Vagina (tissue), 2 donors: ENCODE data around the gene F8.

Experiments
- POLR2A ChIP-seq, 2 donors: fragments of 450-650 bp; IDR thresholded peaks; one replicate each; pipeline ENCODE4 v1.6.1; 2017; ENCODE audit warnings: antibody characterized with exemption in 2 of 2, mild to moderate bottlenecking in 2 of 2, moderate library complexity in 2 of 2
- POLR2AphosphoS5 ChIP-seq, 2 donors: sonication (generic); formaldehyde crosslinking; IDR thresholded peaks; one replicate each; pipeline ENCODE4 v1.9.0; 2017; ENCODE audit warnings: antibody characterized with exemption in 2 of 2, mild to moderate bottlenecking in 2 of 2, low read depth in 1 of 2; ENCODE audit not compliant: insufficient read depth in 1 of 2
- TF ChIP-seq, protein P1 (sequence below), 3 experiments: fragments of 450-650 bp in 2 of 3; fragments of 200-600 bp in 1 of 3; sonication (generic) in 1 of 3; IDR thresholded peaks; one replicate each; pipeline ENCODE4 v1.5.1; 2017 to 2019; ENCODE audit warnings: antibody characterized with exemption in 3 of 3, mild to moderate bottlenecking in 2 of 3, moderate library complexity in 2 of 3

- TF ChIP-seq POLR2AphosphoS5 (IDR thresholded peaks at IDR 0.05; ENCODE audit: insufficient read depth in 1 of 2, low read depth in 1 of 2) (no peak), POLR2A (IDR thresholded peaks at IDR 0.05) (no peak)
- TF ChIP-seq, protein P1, sequence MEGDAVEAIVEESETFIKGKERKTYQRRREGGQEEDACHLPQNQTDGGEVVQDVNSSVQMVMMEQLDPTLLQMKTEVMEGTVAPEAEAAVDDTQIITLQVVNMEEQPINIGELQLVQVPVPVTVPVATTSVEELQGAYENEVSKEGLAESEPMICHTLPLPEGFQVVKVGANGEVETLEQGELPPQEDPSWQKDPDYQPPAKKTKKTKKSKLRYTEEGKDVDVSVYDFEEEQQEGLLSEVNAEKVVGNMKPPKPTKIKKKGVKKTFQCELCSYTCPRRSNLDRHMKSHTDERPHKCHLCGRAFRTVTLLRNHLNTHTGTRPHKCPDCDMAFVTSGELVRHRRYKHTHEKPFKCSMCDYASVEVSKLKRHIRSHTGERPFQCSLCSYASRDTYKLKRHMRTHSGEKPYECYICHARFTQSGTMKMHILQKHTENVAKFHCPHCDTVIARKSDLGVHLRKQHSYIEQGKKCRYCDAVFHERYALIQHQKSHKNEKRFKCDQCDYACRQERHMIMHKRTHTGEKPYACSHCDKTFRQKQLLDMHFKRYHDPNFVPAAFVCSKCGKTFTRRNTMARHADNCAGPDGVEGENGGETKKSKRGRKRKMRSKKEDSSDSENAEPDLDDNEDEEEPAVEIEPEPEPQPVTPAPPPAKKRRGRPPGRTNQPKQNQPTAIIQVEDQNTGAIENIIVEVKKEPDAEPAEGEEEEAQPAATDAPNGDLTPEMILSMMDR (IDR thresholded peaks at IDR 0.05) = no peak
These were observed 218.1 kb downstream of the F8 start for GRCh38 chrX:154804261-154804956.
